Stimulated activated CD4-positive, alpha-beta T cell treated with anti-CD3 and anti-CD28 coated beads, Interleukin-2, amount 100 ng/mL, for 24 hours (primary cell): ENCODE results near the gene LRP1B.

Experiments
- DNase-seq, 2 donors: peaks; one replicate each; pipeline ENCODE4 v3.0.0-alpha.2; 2020

The LRP1B gene

DNA sequence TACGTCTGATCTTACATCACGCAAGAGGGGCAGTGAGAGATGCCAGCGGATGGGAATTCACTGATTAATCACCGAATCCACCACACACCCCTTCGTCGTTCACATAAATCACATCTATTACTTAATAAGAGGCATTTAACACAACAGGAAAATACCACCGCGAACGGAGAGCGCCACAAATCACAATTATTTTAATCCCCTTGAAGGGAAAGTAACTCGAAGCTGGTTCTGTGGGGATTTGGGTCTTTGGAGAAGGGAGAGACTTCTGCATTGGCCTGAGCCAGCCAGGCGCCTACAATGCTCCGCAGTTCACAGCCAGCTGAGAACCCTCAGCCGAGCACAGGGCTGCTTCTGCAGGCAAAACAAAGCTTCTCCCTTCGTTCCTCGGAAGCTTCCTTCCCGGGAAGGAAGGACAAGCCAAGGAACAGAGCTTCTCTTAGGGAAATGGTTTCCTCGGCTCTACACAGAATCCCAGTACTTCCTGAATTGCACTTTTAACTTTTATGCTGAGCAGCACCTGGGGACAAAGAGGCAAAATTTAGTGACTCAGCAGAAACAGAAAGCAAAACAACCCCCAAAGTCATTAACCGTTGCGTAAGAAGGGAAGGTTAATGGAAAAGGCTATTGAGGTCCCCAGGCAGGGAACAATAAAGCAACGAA, at the start of gene LRP1B:
Gene LRP1B, minus strand, starts transcription at position 7 of the 660 bp plus-strand sequence. CDS start 287 bp downstream, outside the sequence.
- DNase-seq: no peak

GRCh38 chr2:142179686-142180085, 48.9 kb upstream of the LRP1B start:
- DNase-seq: no peak

GRCh38 chr2:142178604-142179003, 47.8 kb upstream of the LRP1B start:
- DNase-seq: no peak

- no peak for DNase-seq
Observed at GRCh38 chr2:142176941-142177340, 46.1 kb upstream of the LRP1B start.

- DNase-seq: no peak
Observed at GRCh38 chr2:142175813-142176338, 45.1 kb upstream of the LRP1B start.

GRCh38 chr2:142174176-142174575, 43.4 kb upstream of the LRP1B start:
- no peak for DNase-seq

DNA sequence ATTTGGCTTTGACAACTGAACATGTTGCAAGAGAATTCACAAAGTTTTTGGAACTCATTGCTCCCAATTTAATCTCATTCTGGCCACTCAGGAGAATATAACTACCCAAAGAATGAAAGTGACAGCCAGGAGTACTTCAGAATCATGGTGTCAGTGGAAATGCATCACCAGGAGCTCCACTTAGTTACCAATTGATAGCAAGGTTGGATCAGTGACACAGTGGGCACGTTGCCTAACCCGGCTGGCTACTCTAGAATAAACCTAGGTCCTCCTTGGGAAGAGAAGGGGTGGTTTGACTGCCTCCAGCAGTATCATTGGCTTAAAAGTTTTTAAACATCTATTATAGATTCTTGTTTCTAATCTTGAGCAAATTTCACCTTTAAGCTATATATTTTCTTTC, 40.0 kb upstream of the LRP1B start:
- DNase-seq: no peak

- DNase-seq: no peak
Observed at GRCh38 chr2:142165790-142166189, 35.0 kb upstream of the LRP1B start.

DNA sequence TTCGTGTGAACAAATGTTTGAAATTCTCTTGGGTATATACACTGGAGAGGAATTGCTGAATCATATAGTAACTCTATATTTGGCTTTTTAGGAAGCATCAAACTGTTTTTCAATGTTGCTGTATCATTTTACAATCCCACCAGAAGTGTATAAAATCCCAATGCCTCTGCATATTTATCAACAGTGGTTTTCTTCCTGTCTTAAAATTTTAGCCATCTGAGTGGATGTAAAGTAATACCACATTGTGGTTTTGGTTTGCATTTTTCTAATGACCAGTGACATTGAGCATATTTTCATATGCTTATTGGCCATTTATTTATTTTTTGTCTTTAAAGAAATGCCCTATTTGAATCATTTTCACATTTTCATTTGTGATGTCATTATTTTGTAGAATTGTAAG, 22.8 kb upstream of the LRP1B start:
- no peak for DNase-seq

DNA sequence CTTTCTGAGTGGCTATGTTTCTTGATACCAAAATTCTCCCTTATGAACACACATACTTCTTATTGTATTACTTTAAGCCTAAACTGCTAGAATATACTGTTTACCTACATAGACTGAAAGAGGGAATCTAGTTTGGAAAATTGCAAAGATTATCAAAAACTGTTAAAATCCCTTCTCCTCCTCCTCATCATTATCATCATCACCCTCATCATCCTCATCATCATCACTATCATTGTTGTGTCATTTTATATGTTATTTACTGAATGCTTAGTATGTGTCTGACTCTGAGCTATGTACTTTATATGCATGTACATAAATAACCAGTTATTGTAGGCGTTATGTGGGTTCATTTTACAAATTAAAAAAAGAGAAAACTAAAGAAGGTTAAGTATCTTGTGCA, 19.6 kb upstream of the LRP1B start:
- DNase-seq: no peak

DNA sequence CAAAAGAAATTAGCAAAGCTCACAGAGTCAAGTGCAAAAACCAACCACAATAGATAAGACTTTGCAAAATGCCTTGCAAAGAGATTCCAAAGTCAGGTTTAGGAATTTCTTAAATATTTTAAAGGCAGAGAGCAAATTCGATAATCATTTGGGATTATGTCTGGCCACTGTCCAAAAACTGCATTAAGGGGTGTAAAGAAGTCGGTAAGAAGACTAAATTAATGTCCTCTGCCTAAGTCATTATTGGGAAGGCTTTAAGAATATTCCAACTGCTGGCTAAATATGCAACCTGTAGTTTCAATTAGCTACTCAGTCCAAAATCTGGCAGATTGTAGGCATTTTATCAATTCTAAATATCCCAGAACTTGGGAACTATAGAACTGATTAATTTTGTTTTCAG, 13.7 kb upstream of the LRP1B start:
- no peak for DNase-seq

DNA sequence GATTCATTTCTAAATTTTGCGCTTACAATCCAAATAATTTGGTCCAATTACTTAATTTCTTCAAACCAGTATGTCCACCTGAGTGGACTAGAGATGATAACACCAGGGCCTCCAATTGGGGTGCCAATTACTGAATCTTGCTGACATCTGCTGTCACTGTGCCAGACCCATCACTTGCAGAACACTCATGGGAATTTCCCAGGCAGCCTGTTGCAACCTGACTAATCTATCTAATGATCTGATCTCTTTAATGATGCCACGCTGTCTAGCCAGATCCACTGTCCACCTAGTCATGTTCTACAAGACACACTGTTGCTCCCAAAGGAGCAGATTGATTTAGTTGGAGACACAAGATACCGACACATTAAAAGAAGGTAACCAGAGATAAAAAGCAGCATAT, 11.8 kb upstream of the LRP1B start:
- DNase-seq: no peak

GRCh38 chr2:142140434-142140845, 9.6 kb upstream of the LRP1B start:
- DNase-seq: no peak

DNA sequence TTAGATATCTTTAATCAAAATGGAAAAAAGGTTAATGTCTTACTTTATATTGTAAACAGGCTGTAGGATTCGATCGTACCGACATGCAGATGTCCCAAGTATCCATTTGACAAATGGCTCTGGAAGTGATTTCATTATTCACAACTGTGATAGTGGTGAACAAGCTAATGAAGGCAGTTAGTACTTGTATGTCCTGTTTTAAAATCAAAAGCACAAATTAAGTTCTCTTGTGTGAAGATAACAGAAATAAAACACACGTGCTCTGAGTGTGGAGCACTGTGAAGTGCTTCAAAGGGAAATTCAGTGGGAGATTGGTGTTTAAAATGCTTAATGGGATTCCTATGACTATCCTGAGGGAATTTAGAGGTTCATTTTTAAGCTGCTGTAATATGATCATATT, 8.6 kb upstream of the LRP1B start:
- DNase-seq: no peak

DNA sequence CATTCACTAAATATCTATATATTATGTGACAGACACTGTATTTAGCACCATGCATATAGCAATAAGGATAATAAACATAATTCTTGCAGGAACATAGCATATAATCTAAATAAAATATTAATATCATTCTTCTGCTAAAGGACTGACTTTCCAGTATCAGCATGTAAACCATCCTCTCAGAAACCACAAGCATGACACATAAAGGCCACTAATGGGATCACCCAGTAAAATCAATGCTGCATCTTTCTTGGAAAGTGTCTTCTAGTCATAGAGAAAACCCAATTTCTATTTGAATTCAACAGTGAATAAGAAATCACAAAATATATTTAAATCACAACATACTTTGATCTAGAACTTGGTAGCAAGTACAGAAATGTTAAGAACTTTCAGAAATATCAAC, 5.8 kb upstream of the LRP1B start:
- DNase-seq: no peak

- no peak for DNase-seq
Observed at GRCh38 chr2:142134911-142135310, 4.1 kb upstream of the LRP1B start.

- no peak for DNase-seq
Observed at GRCh38 chr2:142130111-142131009, 456 bp downstream of the LRP1B start.

DNA sequence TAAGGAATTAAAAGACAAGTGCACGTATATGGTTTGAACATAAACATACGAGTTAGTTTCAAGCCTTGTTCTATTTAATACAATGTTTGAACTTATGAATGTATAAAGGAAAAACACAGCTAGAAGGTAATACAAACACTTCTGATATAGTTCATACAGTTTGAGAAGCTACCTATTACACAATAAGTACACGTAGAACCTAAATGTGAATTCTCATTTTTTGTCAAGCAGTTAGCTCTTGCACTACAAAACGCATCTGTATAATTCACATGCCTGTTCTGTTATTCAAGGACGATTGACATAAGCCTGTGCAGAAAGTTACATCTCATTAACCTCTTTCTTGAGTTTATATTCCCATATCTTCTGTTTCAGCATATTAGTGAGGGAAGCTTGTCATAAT, 2.7 kb downstream of the LRP1B start:
- DNase-seq: no peak

DNA sequence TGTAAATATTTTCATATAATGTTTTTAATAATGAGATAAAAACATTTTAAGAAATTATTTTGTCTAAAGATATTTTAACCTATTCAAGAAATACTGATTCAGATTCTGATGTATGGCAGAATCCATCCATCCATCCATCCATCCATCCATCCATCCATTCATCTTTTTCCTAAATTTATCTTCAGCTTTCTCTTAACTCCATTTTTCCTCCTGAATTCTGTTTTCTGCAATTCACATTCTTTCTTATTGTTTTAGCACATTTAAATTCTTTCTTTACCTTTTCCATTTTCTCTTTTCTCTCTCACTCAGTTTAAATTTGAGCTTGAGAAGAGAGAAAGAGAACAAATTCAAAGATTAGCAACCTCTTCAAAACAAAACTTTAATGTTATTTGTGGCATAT, 3.6 kb downstream of the LRP1B start:
- no peak for DNase-seq

- no peak for DNase-seq
Observed at GRCh38 chr2:142124706-142125105, 6.1 kb downstream of the LRP1B start.

DNA sequence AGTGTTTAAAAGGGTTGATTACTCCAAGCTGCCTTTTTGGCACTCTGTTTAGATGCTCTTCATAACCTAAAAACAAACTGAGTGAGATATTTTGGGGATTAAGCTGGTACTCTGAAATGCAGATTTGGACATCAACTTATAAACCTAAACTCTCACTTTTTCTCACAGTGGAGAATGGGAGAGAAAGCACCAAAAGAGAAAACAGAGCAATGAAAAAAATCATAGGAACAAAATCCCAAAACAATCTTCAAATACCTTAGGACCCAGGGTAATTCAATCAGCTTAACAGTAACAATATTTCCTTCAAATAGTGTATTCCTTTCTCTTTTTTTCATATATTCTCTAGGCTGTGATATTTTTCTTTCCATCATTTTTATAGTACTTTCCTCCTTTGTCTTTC, 11.5 kb downstream of the LRP1B start:
- no peak for DNase-seq

- no peak for DNase-seq
Observed at GRCh38 chr2:142112757-142113221, 18.0 kb downstream of the LRP1B start.

DNA sequence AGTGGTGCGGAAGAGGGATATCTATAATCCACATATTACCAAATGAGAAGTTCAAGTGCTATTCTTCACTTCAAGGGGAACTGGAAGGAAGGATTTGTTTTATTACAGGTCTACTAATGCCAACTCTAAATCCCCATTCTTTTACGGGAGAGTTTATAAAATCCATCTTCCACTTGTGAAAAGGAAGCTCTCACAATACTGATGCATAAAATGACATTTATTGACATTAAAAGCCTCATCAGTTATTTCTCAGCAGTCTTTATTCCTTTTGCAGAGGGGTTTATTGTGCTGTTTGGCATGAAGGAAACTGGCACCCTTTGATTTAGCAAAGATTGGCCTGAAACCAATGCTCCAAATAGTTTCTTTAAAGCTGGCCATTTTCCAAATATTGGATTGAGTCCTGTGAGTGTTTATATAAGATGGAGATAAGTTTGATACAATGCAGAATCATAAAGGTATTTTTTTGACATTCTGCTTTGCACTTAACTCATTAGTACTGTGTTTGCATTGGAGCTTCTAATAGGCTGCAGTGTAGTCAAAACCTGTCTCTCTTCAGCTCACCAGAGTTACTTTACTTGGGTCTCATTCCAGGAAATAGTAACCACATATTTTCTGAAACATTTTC, 26.6 kb downstream of the LRP1B start:
- DNase-seq: no peak

DNA sequence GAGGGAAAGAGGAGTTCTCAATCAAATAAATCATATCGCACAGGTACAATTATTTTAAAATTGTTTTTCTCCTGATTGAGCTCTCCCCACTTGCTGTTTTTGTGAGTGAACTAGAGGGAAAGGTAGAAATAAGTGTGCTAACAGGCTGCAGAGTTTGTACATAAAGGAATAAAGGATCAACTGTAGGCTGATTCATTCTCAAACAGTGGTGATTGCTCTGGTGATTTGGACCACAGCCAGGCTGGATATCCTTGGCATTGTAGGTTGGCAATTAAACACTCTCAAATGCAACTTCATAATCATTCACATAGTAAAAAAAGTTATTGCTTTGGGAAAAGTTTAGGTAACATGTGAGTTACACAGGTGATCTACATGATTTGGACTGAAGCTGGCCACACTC, 29.8 kb downstream of the LRP1B start:
- no peak for DNase-seq
